NT2/D1 (cell line): ENCODE measurements around the gene ZNF664.

Source experiments
- DNase-seq: peaks from one replicate; pipeline ENCODE4 v3.0.0-alpha.2; 2011; ENCODE audit warnings: low read depth, low spot score
- H3K27me3 ChIP-seq: 2 replicates; pipeline ENCODE4 v1.6.0; 2011; ENCODE audit warnings: mild to moderate bottlenecking; ENCODE audit not compliant: insufficient read length, insufficient read depth
- H3K36me3 ChIP-seq: 2 replicates; pipeline ENCODE4 v1.6.1; 2011; ENCODE audit warnings: mild to moderate bottlenecking, low read length, mixed read lengths; ENCODE audit not compliant: insufficient read depth, insufficient read length
- H3K4me1 ChIP-seq: 2 replicates; pipeline ENCODE4 v1.5.1; 2011; ENCODE audit not compliant: insufficient read depth, insufficient read length
- H3K4me3 ChIP-seq: 2 replicates; pipeline ENCODE4 v1.5.1; 2011; ENCODE audit warnings: low read depth; ENCODE audit not compliant: insufficient read length
- H3K9ac ChIP-seq: 2 replicates; pipeline ENCODE4 v1.6.0; 2011; ENCODE audit warnings: low read depth; ENCODE audit not compliant: insufficient read length
- H3K9me3 ChIP-seq: 2 replicates; pipeline ENCODE4 v1.5.1; 2011; ENCODE audit warnings: mild to moderate bottlenecking, low read length; ENCODE audit not compliant: insufficient read depth
- SUZ12 ChIP-seq: IDR thresholded peaks from 2 replicates; pipeline ENCODE4 v1.6.1; 2011; ENCODE audit not compliant: insufficient read length, insufficient read depth; ENCODE audit errors: extremely low read depth
- YY1 ChIP-seq: IDR thresholded peaks from 2 replicates; pipeline ENCODE4 v1.6.1; 2011; ENCODE audit not compliant: insufficient read length, insufficient read depth
- ZNF274 ChIP-seq: IDR thresholded peaks from 2 replicates; pipeline ENCODE4 v1.6.1; 2011; ENCODE audit warnings: mild to moderate bottlenecking, low read depth, low read length

Gene ZNF664

DNA sequence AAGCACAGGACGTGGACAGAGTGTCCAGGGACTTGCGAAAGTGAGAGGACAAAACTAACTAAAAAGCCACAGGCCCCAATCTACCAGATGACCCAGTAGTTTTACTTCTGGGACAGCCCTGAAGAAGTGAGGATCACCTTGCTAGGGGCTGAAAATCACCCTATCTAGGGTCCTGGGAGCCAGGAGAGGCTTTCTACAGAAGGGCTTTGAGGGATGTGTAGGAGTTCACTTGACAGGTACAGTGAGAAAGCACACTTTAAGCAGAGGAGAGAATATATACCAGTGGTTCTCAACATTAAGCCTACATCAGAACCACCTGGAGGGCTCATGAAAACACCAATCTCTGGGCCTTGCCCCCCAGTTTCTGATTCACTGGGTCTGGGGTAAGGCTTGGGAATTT, 60.8 kb downstream of the ZNF664 start:
- Histone ChIP-seq H3K4me1 (peaks cover 2% of the 10 kb centered on the region), H3K4me3 (no peak overlapping the region), H3K36me3 (no peaks in the 10 kb centered on the region), H3K27me3 (no peaks in the 10 kb centered on the region), H3K9ac (no peak overlapping the region), H3K9me3 (no peaks in the 10 kb centered on the region)
- TF ChIP-seq SUZ12 (no peak), ZNF274 (no peak), YY1 (no peak)
- DNase-seq = no peak

DNA sequence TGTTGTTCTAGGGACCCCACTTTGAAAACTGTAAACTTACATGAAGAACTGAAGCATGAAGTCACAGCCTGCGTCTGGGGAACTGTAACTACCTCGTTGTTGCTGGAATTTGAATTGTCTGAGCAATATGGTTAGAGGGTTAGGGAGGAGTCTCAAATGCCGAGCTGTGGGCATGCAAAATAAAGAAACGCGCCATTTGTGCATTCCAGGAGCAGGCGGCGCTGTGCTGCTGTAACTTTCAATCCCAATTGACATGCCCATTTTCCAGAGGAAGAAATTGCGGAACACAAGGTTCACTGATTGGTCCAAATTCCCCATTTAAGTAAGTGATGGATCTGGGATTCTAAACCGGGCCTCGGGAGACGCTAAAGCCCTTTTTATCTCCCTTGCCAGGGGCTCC, 61.3 kb downstream of the ZNF664 start:
- peaks cover 2% of the 10 kb centered on the region for H3K4me1 ChIP-seq
- no peak for TF ChIP-seq SUZ12
- no peak for TF ChIP-seq YY1
- no peak for TF ChIP-seq ZNF274
- no peak for DNase-seq
- H3K36me3 ChIP-seq = no peaks in the 10 kb centered on the region
- H3K9me3 ChIP-seq = no peaks in the 10 kb centered on the region
- H3K27me3 ChIP-seq = no peaks in the 10 kb centered on the region
- no peak overlapping the region for H3K9ac ChIP-seq
- H3K4me3 ChIP-seq = no peak overlapping the region

GRCh38 chr12:124035163-124035562, 62.1 kb downstream of the ZNF664 start:
- H3K9me3 ChIP-seq = no peaks in the 10 kb centered on the region
- TF ChIP-seq SUZ12 = no peak
- no peak for TF ChIP-seq YY1
- TF ChIP-seq ZNF274 = no peak
- no peak overlapping the region for H3K4me3 ChIP-seq
- no peaks in the 10 kb centered on the region for H3K4me1 ChIP-seq
- no peak for DNase-seq
- no peak overlapping the region for H3K9ac ChIP-seq
- H3K27me3 ChIP-seq = no peaks in the 10 kb centered on the region
- no peaks in the 10 kb centered on the region for H3K36me3 ChIP-seq

- Histone ChIP-seq H3K4me3 (no peak overlapping the region), H3K9ac (no peak overlapping the region), H3K9me3 (no peaks in the 10 kb centered on the region), H3K4me1 (no peaks in the 10 kb centered on the region), H3K36me3 (no peaks in the 10 kb centered on the region), H3K27me3 (no peaks in the 10 kb centered on the region)
- DNase-seq = no peak
- no peak for TF ChIP-seq SUZ12
- TF ChIP-seq ZNF274 = no peak
Measured at GRCh38 chr12:124036171-124036598, 63.2 kb downstream of the ZNF664 start.

DNA sequence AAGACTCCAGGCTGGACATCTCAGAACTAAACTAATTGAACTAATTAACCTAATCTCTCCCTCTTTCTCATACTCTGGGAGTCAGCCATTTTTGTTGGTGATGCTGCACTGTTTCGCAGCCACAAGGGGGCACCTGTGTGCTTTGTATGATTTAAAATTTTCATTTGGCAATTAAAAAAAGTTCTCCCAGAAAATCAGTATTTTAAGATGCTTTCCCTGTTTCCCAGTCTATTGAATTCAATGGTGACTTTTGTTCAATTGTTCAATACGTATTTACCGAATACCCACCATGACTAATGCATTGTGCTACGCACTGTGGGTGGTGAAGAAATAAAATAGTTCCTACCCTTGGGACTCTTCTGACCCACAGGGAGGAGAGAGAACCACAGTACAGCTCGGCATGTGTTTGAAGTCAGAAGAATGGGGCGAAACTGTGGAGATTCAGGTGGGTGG, 63.7 kb downstream of the ZNF664 start:
- TF ChIP-seq SUZ12 (no peak), YY1 (peak; percentile 53)
- peak; percentile 32 for DNase-seq
- Histone ChIP-seq H3K9me3 (no peaks in the 10 kb centered on the region), H3K4me1 (no peaks in the 10 kb centered on the region), H3K4me3 (no peak overlapping the region), H3K27me3 (no peaks in the 10 kb centered on the region), H3K36me3 (no peaks in the 10 kb centered on the region), H3K9ac (no peak overlapping the region)

DNA sequence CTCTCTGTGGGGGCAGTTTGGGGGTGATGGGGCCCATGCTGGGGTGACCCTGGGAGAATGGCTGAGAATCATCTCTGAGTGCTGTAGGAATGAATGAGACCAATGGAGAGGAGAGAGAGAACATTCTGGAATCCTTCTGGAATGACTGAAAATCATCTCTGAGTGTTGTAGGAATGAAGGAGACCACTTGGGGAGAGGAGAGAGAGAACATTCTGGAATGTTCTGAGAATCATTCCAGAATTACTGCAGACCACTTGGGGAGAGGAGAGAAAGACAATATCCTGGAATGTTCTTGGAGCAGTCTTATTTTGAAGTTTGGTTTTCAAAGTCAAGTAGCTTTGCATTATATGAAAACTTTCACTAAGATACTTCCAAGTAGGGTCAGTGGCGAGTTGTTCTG, 64.3 kb downstream of the ZNF664 start:
- no peaks in the 10 kb centered on the region for H3K27me3 ChIP-seq
- no peak for DNase-seq
- H3K9ac ChIP-seq = no peak overlapping the region
- H3K4me3 ChIP-seq = no peak overlapping the region
- H3K9me3 ChIP-seq = no peaks in the 10 kb centered on the region
- H3K36me3 ChIP-seq = no peaks in the 10 kb centered on the region
- H3K4me1 ChIP-seq = no peaks in the 10 kb centered on the region
- TF ChIP-seq SUZ12 (no peak), YY1 (no peak), ZNF274 (no peak)

GRCh38 chr12:124039276-124039675, 66.3 kb downstream of the ZNF664 start:
- Histone ChIP-seq H3K27me3 (no peaks in the 10 kb centered on the region), H3K4me1 (peaks cover 5% of the 10 kb centered on the region), H3K9me3 (peaks cover 4% of the 10 kb centered on the region; the same call in 1 of the 2 replicates), H3K36me3 (no peaks in the 10 kb centered on the region), H3K9ac (no peak overlapping the region), H3K4me3 (no peak overlapping the region)
- TF ChIP-seq ZNF274 = no peak
- TF ChIP-seq YY1 = no peak
- no peak for TF ChIP-seq SUZ12
- no peak for DNase-seq
